GM18502 (cell line): ENCODE measurements around the gene PTPRC.

Experiments
- ATAC-seq: cut with Tn5 transposase; IDR thresholded peaks from one replicate; pipeline ENCODE4 v1.9.1; 2021; ENCODE audit warnings: mild to moderate bottlenecking; ENCODE audit not compliant: unreplicated experiment, poor library complexity

The PTPRC gene

GRCh38 chr1:198696211-198696610 lies 57.4 kb downstream of the PTPRC start:
- ATAC-seq, result peak; percentile 70

- ATAC-seq, result no peak
Observed at GRCh38 chr1:198699167-198700015, 60.6 kb downstream of the PTPRC start.

- ATAC-seq, result no peak
Observed at GRCh38 chr1:198700016-198700392, 61.2 kb downstream of the PTPRC start.

- no peak for ATAC-seq
Observed at GRCh38 chr1:198700396-198700795, 61.6 kb downstream of the PTPRC start.

GRCh38 chr1:198701250-198701649 lies 62.4 kb downstream of the PTPRC start:
- no peak for ATAC-seq

GRCh38 chr1:198701766-198702539 lies 63.1 kb downstream of the PTPRC start:
- no peak for ATAC-seq

GRCh38 chr1:198708761-198709525 lies 70.1 kb downstream of the PTPRC start:
- no peak for ATAC-seq

- no peak for ATAC-seq
Observed at GRCh38 chr1:198711837-198712236, 73.0 kb downstream of the PTPRC start.

GRCh38 chr1:198713081-198713480 lies 74.2 kb downstream of the PTPRC start:
- no peak for ATAC-seq

- ATAC-seq, result no peak
Observed at GRCh38 chr1:198714271-198714670, 75.4 kb downstream of the PTPRC start.

GRCh38 chr1:198716051-198716450 lies 77.2 kb downstream of the PTPRC start:
- no peak for ATAC-seq

- no peak for ATAC-seq
Observed at GRCh38 chr1:198717510-198717909, 78.7 kb downstream of the PTPRC start.

- no peak for ATAC-seq
Observed at GRCh38 chr1:198723127-198723526, 84.3 kb downstream of the PTPRC start.

- no peak for ATAC-seq
Observed at GRCh38 chr1:198725090-198725489, 86.2 kb downstream of the PTPRC start.

- no peak for ATAC-seq
Observed at GRCh38 chr1:198726455-198726854, 87.6 kb downstream of the PTPRC start.

GRCh38 chr1:198729195-198729863 lies 90.5 kb downstream of the PTPRC start:
- ATAC-seq, result no peak

GRCh38 chr1:198730952-198731351 lies 92.1 kb downstream of the PTPRC start:
- ATAC-seq, result no peak

GRCh38 chr1:198734323-198735008 lies 95.6 kb downstream of the PTPRC start:
- ATAC-seq, result peak; percentile 95

- ATAC-seq, result no peak
Observed at GRCh38 chr1:198741744-198742143, 102.9 kb downstream of the PTPRC start.

GRCh38 chr1:198747127-198747526 lies 108.3 kb downstream of the PTPRC start:
- no peak for ATAC-seq
